Lower leg skin (tissue), 4 donors: Measurements from ENCODE around the gene RTBDN. TPM values are rescaled to one million over a fixed set of nuclear protein-coding genes. Genes with fewer than 3 reads are reported as not detected.

Source experiments
- DNase-seq, 2 donors: peaks; one replicate each; pipeline ENCODE4 v3.0.0-alpha.2; 2019; ENCODE audit warnings: low spot score in 2 of 2
- H3K4me3 ChIP-seq: fragments of 200-600 bp; sonication (generic); 2 replicates; pipeline ENCODE4 v1.5.1; 2017; ENCODE audit warnings: mild to moderate bottlenecking, low read depth; ENCODE audit not compliant: poor library complexity, severe bottlenecking
- CTCF ChIP-seq, 3 donors: fragments of 450-650 bp; IDR thresholded peaks; one replicate each; pipeline ENCODE4 v1.5.1; 2016; ENCODE audit warnings: antibody characterized with exemption in 3 of 3, mild to moderate bottlenecking in 3 of 3, moderate library complexity in 2 of 3
- POLR2A ChIP-seq, 2 donors: fragments of 450-650 bp; IDR thresholded peaks; one replicate each; pipeline ENCODE4 v1.6.1; 2016 to 2017; ENCODE audit warnings: antibody characterized with exemption in 2 of 2, mild to moderate bottlenecking in 1 of 2, moderate library complexity in 1 of 2
- whole genome bisulfite sequencing, 2 donors: methylation state at CpG; one replicate each; pipeline ENCODE4 v1.1.5; 2018; 5-methylcytosine and 5-hydroxymethylcytosine counted together
- intact Hi-C: fragments of 100-400 bp; cut with DNase I; formaldehyde crosslinking; loops from one replicate; pipeline ENCODE4 v1.15.0; 2023; ENCODE audit warnings: low total_unique reads
- total RNA-seq, 4 donors: library from RNA; depleted of rRNA; stranded (reverse); fragments of >200 nt; gene quantifications; one replicate each; pipeline ENCODE4 v1.1.0, GENCODE V29; 2016

RTBDN gene
- total RNA-seq, 4 donors from 2014 or later: not detected

GRCh38 chr19:12843999-12844732, 9.8 kb upstream of the RTBDN start:
- WGBS, 2 donors: 80 to 87% methylated on average over 3 of the region's 3 CpGs
- TF ChIP-seq POLR2A (IDR thresholded peaks at IDR 0.05): no peak
- no peak for TF ChIP-seq CTCF (IDR thresholded peaks at IDR 0.05)
- DNase-seq: no peak
- no peak overlapping the region for H3K4me3 ChIP-seq
- intact Hi-C loops: loop anchor here (5.0 kb wide), 1 partner anchor 77 kb away; no protein-coding TSS in a partner anchor

GRCh38 chr19:12843328-12843727, 8.9 kb upstream of the RTBDN start:
- no peak for TF ChIP-seq CTCF (IDR thresholded peaks at IDR 0.05)
- TF ChIP-seq POLR2A (IDR thresholded peaks at IDR 0.05): no peak
- 77 to 85% methylated on average over 1 to 11 of the region's 11 CpGs for WGBS, 2 donors
- DNase-seq: no peak
- no peak overlapping the region for H3K4me3 ChIP-seq
- intact Hi-C loops: loop anchor here (5.0 kb wide), 1 partner anchor 76 kb away; no protein-coding TSS in a partner anchor

- 92% methylated on average over 18 of the region's 18 CpGs for WGBS, 2 donors
- no peak overlapping the region for H3K4me3 ChIP-seq
- DNase-seq: no peak
- TF ChIP-seq POLR2A (IDR thresholded peaks at IDR 0.05) (no peak), CTCF (IDR thresholded peaks at IDR 0.05) (no peak)
- intact Hi-C loops: loop anchor here (5.0 kb wide), 1 partner anchor 75 kb away; no protein-coding TSS in a partner anchor
Observed at GRCh38 chr19:12842511-12842910, 8.1 kb upstream of the RTBDN start.

- 2 to 10% methylated on average over 23 to 29 of the region's 29 CpGs for WGBS, 2 donors
- DNase-seq: no peak
- H3K4me3 ChIP-seq: peak overlapping the region; percentile 16
- intact Hi-C loops: loop anchor here (5.0 kb wide), 1 partner anchor 74 kb away; no protein-coding TSS in a partner anchor
- TF ChIP-seq CTCF (IDR thresholded peaks at IDR 0.05) (no peak), POLR2A (IDR thresholded peaks at IDR 0.05) (no peak)
Observed at GRCh38 chr19:12841094-12841493, 6.7 kb upstream of the RTBDN start.

- TF ChIP-seq CTCF (IDR thresholded peaks at IDR 0.05) (no peak), POLR2A (IDR thresholded peaks at IDR 0.05) (no peak)
- intact Hi-C loops: loop anchor here (5.0 kb wide), 1 partner anchor 73 kb away; no protein-coding TSS in a partner anchor
- peak in 1 of 2 donors; percentile 46 for DNase-seq
- WGBS, 2 donors: 22 to 23% methylated on average over 43 of the region's 43 CpGs
- peak overlapping the region; percentile 16 for H3K4me3 ChIP-seq
Observed at GRCh38 chr19:12840091-12841079, 6.0 kb upstream of the RTBDN start.
